NOMO-1 treated with DMSO at 0.1 percent for 48 hours (cell line): ENCODE measurements around the gene SPI1.
"Not testable (repeated sequence)": the region's sequence is repeated elsewhere in the genome, so short reads cannot be mapped to it uniquely, and the experiment has no call there.

Experiments used
- DNase-seq: peaks from one replicate; lab custom pipeline; 2025; ENCODE audit not compliant: unreplicated experiment; lab: John Stamatoyannopoulos, UW

The SPI1 gene

GRCh38 chr11:47342854-47343253, 35.5 kb downstream of the SPI1 start:
- DNase-seq, result no peak

GRCh38 chr11:47342036-47342803, 36.1 kb downstream of the SPI1 start:
- DNase-seq, result no peak

GRCh38 chr11:47340980-47341775, 37.2 kb downstream of the SPI1 start:
- DNase-seq, result no peak

GRCh38 chr11:47340010-47340409, 38.3 kb downstream of the SPI1 start:
- no peak for DNase-seq

- no peak for DNase-seq
Observed at GRCh38 chr11:47338396-47339241, 39.7 kb downstream of the SPI1 start.

DNA sequence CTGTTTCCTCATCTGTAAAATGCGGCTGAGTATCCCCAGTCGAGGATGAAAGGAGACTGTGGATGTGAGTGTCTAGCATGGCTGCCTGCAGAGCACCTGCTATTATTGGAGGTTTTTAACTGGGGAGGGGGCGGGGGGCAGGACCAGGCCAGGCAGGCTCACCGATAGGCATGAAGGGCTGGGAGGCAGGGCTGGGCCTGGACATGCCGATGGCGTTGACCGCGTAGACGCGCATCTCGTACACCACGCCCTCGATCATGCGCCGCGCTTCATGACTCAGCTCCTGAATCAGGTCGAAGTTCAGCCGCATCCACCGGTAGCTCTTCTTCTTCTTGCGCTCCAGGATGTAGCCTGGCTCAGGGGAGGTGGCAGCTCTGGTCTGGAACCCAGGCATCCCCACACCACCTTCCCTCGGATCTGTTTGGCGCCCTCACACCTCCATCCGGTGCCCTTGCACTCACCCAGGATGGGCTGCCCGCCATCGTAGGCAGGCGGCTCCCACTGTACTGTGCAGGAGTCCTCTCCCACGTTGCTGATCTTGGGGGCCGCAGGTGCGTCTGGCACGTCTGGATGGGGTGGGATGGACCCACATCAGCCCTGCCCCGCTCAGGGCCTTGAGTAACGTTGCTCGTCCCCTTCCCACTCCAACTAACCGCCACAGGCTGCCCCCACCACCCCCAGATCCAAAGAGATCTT, 41.0 kb downstream of the SPI1 start:
- DNase-seq, result no peak

DNA sequence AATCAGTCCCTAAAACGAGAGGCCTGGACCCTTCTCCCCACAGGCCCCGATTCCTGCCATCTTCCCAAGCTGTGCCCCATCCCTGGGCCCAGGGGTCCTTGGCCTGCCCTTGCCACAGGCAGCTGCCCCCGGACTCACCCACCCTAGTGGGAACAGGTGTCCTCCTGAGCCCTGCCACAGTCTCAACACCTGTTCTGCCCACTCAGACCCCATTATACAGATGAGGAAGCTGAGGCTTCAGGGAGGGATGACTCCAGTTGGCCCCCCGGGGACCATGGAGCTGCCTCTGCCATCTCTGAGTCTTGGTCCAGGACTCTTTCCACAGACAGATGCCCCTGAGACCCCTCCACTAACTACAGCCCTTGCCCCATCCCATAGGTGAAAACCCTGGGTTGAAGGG, 41.8 kb downstream of the SPI1 start:
- no peak for DNase-seq

- DNase-seq, result no peak
Observed at GRCh38 chr11:47335733-47336132, 42.6 kb downstream of the SPI1 start.

GRCh38 chr11:47334699-47335411, 43.5 kb downstream of the SPI1 start:
- not testable (repeated sequence) for DNase-seq

DNA sequence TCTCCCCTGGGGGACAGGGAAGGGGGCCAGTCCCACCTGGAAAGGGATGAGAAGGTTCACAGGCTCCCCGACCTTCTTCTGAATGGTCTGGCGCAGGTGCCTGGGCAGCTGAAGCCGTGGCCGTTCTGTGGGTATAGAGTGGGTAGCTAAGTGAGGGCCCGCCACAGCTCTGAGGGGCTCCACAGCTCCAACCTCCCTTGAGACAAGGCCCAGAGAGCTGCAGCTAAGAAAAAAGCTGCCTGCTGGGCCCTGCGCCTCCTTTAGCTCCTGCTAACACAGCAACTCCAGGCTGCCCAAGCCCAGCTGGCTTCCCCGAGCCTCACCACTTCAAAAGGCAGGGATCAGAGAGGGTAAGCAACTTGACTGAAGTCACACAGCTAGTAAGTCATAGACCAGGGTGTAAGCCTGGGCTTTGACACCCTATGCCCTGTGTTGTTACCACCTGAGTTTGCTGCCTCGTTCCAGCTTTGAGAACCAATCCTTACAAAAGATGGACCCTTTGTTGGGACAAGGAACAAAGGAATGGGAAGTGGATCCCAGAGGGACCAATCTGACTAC, 44.4 kb downstream of the SPI1 start:
- no peak for DNase-seq

- no peak for DNase-seq
Observed at GRCh38 chr11:47333526-47333845, 44.9 kb downstream of the SPI1 start.

- no peak for DNase-seq
Observed at GRCh38 chr11:47332791-47333525, 45.4 kb downstream of the SPI1 start.

GRCh38 chr11:47332303-47332711, 46.0 kb downstream of the SPI1 start:
- DNase-seq, result no peak

DNA sequence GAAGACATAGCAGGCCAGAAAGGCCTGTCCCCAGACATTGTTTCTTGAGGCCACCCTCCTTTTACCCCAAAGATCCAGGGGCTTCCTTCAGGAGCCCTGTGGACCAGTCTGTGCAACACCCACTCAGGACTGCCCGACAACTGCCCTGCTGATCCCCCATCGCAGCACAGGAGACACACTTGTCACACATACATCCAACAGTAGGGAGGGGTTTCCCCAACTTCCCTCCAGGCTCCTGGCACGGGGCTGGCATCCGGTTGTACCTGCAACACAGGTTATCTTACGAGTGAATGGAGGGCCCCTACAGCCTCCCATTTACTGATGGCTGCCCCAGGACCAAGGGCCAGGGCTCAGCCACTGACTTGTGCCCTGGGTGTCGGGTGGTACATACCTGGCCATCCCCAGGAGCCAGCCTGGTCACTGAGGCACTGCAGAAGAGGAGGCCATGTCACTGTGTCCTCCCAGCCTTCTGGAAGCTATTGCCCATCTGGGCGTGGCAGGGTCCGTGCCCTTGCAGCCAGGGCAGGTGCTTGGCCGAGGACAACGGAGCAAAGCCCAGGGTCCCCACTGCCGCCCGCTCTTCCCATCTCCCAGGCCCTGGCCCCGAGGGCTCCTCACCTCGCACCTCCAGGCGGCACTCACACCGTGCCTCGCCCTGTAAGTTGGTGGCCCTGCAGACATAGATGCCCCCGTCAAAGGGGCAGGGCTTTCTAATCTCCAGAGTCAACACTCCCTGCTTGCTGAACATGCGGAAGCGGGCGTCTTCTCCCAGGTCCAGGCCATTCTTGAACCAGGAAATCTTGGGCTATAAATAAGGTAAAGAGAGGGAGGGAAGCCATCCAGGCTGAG, 46.7 kb downstream of the SPI1 start:
- DNase-seq, result no peak

DNA sequence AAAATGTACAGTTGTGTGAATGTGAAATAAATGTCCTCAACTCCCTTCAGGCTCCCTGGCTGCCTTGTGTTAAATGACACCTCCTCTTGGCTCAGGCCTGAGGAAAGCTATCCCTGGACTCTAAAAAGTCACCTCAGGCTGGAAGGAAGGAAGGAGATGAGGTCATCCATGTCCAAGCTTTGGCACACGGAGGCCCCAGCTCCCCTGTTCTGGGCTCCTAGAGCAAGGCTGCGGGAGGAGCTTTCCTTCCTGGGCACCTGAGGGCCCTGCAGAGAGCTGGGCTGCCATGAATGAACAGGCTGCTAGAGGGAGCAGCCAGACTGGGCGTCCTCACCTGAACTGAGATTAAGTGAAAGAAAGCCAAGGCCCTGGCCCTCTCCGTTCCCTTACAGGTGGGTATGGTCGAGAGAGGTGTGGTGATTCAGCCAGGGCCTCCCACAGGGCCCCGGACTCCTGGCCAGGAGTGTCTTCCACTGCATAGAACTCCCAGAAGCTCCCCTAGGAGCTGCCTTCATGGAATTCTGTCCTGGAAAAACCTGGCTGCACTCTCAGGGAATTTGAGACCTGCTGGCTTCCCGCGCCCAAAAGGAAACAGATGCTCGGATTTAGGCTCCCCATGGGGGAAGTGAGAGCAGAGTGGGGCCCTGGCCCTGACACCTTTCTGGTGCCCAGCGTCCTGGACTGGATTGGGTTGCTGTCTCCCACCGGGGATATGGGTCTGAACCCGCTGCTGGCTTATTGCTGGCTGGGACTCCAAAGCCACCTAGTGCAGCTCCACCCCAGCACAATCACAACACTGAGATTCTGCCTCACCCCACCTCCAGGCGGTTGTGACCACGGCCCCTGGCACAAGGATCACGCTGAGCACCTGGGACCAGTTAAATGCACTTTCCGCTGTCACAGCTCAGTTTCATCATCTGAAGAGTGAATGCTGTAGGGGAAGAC, 48.1 kb downstream of the SPI1 start:
- DNase-seq, result no peak

GRCh38 chr11:47329431-47329986, 48.8 kb downstream of the SPI1 start:
- DNase-seq, result no peak
